Activated CD4-positive, alpha-beta T cell treated with anti-CD3 and anti-CD28 coated beads for 24 hours (primary cell): Measurements from ENCODE around the gene TARBP1.
"Not testable (repeated sequence)": the region's sequence is repeated elsewhere in the genome, so short reads cannot be mapped to it uniquely, and the experiment has no call there.

Experiments used
- DNase-seq, 2 donors: peaks; one replicate each; pipeline ENCODE4 v3.0.0-alpha.2; 2020; ENCODE audit warnings: low read depth in 2 of 2

TARBP1 gene, protein sequence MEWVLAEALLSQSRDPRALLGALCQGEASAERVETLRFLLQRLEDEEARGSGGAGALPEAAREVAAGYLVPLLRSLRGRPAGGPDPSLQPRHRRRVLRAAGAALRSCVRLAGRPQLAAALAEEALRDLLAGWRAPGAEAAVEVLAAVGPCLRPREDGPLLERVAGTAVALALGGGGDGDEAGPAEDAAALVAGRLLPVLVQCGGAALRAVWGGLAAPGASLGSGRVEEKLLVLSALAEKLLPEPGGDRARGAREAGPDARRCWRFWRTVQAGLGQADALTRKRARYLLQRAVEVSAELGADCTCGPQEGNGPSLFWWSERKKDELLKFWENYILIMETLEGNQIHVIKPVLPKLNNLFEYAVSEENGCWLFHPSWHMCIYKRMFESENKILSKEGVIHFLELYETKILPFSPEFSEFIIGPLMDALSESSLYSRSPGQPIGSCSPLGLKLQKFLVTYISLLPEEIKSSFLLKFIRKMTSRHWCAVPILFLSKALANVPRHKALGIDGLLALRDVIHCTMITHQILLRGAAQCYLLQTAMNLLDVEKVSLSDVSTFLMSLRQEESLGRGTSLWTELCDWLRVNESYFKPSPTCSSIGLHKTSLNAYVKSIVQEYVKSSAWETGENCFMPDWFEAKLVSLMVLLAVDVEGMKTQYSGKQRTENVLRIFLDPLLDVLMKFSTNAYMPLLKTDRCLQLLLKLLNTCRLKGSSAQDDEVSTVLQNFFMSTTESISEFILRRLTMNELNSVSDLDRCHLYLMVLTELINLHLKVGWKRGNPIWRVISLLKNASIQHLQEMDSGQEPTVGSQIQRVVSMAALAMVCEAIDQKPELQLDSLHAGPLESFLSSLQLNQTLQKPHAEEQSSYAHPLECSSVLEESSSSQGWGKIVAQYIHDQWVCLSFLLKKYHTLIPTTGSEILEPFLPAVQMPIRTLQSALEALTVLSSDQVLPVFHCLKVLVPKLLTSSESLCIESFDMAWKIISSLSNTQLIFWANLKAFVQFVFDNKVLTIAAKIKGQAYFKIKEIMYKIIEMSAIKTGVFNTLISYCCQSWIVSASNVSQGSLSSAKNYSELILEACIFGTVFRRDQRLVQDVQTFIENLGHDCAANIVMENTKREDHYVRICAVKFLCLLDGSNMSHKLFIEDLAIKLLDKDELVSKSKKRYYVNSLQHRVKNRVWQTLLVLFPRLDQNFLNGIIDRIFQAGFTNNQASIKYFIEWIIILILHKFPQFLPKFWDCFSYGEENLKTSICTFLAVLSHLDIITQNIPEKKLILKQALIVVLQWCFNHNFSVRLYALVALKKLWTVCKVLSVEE (N-terminal part only)

DNA sequence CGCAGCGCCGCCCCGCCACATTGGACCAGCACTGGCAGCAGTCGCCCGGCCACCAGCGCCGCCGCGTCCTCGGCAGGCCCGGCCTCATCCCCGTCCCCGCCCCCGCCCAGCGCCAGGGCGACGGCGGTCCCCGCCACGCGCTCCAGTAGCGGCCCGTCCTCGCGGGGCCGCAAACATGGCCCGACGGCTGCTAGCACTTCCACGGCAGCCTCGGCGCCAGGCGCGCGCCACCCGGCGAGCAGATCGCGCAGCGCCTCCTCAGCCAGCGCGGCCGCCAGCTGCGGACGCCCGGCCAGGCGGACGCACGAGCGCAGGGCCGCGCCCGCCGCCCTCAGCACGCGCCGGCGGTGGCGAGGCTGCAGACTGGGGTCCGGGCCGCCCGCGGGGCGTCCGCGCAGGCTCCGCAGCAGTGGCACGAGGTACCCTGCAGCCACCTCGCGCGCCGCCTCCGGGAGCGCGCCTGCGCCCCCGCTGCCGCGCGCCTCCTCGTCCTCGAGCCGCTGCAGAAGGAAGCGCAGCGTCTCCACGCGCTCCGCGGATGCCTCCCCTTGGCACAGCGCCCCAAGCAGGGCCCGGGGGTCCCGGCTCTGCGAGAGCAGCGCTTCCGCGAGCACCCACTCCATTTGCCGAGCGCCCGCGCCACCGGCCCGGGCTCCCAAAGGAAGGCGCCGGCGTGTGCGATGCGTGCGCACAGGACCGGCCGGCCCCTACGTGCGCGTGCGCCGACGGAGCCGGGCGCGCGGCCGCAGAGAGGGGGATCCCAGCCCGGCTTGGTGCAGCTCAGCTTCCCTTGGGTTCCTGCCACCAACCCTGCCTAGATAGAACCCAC is at the start of gene TARBP1:
Gene TARBP1 (minus strand): TSS at position 699 of the 829 bp plus-strand sequence. CDS start 76 bp downstream, at position 623.
- peak; percentile 61 to 63 for DNase-seq

DNA sequence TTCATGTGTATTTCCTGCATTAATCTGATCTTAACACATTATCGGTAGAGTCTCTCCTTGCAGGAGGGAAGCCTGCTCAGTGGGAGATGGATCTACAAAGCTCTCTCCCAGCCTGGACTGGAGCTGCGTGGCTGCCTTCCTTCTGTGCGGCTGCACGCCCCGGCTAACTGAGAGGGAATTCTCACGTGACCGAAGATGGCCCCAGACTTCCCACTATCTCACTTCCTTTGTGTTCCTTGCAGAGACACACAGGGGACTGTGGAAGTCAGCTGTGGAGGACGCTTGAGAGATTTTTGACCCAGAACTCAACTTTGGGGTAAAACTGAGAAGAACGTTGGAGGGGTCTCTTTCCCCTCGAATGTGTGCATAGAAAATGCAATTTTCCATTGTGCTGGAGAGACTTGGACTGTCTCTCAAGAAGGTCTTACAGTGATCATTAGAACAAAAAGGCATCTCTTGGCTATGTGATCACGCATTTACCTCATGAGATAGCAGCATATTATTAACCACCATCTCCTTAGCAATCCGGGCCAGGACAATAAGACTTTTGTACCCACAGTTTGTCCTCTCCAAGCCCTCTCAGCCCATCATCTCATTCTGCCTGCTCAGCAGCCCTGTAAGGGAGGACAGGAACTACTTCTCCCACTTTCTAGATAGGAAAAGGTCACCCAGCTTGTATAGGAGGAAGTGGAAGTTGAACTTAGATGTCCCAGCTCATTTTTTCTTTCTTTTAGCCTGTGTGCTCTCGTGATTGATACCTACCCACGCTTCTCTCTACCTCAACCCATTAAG is 49.3 kb upstream of the TARBP1 start:
- no peak for DNase-seq

DNA sequence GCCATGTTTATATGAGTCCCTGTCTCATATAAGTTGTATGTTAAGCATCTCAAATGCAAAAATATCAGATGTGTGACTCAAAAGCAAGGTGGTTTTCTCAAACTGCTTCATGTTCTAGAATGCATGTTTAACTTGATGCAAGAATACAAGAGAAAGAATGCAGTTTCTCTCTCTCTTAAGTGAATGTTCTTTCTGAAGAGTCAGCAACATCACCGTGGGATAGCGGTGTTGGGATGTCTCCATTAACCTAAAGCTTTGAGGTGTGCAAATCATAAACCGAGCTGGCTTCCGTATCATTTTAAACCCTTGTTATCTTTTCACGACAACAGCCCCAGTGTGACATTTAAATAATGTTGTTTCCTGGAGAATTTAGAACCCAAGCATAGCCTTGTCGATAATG is 48.4 kb upstream of the TARBP1 start:
- no peak for DNase-seq

DNA sequence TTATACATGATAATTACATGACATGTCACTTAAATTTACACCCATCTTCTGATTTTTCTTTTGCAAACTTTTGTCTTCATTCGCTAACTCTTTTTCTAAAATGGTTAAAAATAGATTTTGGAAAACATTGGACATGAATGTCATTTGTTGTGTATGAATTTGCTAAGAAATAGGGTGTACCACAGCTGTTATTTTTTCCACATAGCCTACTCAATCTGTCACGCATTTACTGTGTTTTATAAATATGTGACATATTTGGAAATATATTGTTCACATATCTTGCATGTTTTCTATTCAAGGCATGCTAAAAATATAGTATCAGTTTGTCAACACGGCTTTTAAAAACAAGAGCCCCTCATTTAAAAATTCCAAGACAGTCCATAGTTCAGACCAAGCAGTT is 47.9 kb upstream of the TARBP1 start:
- DNase-seq: no peak

DNA sequence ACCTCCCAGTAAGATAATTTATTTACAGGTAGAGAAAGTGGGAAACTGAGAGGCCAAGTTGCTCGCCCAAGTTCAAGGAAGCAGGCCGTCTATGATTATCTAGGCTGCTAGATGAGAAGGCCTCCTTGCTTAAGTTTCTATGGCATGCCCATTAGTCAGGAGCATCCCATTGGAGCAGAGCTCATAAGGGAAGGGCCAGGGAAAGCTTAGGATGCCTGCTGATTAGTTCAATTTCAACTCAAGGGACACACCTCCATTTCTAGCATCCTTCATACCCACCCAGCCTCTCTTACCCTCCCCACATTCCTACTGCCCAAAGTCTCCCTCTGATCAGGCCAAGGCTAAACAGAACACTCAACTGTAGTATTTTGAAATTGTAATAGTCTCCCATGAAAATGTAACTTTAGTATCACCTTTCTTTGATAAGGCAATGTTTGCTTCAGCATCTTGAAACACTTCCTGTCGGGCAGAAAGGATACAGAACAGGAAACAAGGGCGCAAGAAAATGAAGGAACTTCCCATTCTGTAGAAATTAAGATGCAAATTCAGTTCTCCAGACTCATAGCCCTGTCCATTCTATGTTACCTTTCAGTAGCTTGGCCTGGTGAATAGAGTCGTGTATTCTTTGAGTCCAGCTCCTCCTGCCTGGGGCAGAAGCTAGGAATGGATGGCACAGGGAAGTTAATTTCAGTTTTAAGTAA is 46.3 kb upstream of the TARBP1 start:
- DNase-seq: no peak

DNA sequence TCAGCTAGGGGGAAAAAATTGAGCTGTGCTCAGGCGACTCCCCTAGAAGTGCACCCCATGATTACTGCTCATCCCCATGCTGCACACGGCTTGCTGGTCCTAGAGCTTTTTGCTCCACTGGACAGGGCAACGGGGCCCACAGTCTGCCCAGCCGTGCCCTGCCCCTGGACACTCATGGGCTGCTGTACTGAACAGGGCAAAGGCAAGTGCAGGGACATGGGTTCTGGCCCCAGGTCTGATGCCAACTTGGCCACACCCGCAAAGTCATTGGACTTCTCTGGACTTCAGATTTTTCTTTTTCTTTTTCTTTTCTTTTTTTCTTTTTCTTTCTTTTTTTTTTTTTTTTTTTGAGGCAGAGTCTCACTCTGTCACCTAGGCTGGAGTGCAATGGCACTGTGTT is 42.9 kb upstream of the TARBP1 start:
- DNase-seq: no peak

DNA sequence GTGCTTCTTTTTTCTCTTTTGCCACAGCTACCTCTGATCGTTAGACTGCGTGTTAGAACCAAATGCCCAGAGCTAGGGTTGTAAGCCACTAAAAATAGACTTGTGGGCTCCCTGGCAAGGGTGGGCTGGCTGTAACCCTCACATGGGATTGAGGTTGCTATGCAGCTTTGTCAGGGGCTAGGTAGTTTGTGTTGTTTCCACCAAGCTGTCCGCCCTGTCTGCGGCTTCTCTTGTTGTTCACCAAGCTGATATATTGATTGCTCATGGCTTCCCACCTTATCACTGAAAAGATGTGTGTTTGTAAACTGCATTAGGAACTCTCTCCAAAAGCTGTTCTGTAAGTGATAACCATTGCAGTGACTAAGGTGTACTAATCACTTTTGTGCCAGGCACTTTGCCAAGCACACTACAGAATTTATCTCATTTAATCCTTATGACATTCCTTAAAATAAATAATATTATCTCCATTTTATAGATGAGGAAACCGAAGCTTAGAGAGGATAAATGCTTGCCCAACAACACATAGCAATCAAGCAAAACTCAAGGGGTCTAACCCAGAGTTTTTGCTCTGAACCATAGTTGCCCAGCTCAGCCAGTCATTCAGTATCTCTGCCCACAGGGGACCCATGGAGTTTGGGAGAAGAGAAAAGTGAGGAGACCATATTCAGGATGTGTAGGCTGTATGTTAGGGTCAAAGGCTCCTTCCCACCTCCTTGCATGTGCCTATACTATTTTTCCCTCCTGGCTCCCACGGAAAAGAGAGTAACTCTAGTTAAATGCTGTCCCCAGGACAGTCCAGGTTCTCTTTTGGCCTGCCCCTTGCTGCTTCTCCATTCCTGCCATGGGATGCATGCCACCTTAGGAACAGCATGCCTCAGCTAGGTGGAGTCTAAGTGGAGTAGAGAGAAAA is 42.2 kb upstream of the TARBP1 start:
- DNase-seq: no peak

DNA sequence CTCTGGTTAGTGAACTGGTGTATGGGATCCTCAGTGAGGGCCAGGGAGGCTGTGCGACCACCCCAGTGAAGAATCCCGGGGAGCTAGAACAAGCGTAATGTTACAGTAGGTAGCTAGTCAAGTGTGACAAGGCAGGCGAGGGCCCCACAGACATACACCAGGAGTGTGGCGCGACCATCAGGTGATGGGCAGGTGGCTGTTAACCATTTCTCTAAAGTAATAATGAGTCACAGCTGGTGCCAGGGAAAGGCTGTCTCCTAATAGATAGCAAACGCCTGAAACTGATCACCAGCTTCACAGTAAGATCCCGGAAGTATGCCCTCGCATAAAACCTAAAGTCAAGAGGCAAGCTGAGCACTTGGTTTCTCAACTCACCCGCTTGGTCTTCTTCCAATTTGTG is 40.5 kb upstream of the TARBP1 start:
- no peak for DNase-seq

DNA sequence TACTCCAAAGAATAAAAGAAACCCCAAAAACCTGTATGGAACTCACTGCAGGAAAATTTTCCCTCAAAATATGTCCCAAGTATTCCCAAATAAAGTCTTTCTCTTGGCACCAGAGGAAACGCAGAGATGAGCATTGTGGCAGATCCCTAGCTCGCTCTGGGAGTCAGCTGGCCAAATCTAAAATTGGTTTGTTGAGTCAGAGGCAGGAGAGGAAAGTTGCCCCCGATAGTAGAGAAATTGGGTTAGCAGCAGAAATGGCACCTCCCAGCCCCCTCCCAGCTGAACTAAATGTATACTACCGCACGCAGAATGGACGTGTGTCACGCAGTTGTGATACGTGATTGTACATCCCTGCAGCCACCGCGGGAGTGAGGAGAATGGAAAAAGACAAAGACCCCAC is 39.9 kb upstream of the TARBP1 start:
- no peak for DNase-seq

DNA sequence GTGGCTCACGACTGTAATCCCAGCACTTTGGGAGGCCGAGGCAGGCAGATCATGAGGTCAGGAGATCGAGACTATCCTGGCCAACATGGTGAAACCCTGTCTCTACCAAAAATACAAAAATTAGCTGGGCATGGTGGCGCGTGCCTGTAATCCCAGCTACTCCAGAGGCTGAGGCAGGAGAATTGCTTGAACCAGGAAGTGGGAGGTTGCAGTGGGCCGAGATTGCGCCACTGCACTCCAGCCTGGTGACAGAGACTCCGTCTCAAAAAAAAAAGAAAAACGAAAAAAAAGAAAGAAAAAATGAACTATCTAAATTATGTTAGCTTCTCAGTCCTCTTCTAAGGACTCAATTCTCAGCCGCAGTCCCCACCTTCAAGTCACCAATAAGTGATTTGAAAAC is 39.1 kb upstream of the TARBP1 start:
- DNase-seq: not testable (repeated sequence)

DNA sequence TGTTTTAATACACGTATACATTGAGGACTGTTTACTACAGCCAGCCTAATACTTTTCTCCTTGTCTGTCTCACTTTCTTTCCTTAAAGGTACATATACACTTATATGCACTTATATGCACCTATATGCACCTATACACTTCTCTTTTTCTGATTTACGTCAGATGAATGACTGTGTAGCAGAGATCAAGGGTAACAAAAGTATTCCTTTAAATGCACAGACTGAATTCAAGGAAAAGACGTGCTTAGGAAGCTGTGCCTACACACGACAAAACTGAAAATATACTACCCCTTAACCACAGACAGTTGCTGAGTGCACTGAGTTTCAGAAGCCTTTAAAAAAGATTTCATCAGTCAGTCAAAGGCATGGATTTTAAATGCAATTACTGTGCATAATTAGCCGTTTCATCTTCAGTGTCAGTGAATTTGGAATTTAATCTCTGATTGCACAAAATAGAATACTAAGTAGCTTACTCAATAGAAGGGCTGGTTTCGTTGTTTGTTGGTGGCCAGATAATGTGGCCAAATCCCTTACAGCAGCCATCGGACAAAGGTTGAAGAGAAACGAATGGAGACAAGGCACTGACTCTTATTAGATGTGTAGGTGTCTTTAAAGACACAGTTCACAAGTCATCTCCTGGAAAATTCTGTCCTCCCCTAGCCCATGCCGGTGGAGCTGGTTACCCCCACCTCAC is 38.3 kb upstream of the TARBP1 start:
- DNase-seq: no peak

DNA sequence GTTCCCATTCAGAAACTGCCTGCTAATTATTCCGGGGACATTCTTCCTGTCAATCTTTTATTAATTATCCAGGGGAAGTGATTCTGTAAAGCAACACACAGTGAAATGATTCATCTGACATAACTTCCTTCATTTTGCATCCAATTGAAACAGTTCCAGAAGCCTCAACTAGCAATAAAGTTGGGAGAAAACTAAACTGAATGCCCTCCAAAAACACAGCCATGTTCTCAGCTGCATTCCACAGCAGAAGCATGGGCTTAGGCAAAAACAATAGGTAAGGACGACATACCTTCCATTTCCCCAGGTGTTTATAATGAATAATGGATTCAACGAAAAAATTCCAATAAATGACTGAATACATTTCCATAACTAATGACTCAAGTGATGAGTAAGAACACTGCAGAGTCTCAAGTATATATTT is 36.9 kb upstream of the TARBP1 start:
- no peak for DNase-seq

DNA sequence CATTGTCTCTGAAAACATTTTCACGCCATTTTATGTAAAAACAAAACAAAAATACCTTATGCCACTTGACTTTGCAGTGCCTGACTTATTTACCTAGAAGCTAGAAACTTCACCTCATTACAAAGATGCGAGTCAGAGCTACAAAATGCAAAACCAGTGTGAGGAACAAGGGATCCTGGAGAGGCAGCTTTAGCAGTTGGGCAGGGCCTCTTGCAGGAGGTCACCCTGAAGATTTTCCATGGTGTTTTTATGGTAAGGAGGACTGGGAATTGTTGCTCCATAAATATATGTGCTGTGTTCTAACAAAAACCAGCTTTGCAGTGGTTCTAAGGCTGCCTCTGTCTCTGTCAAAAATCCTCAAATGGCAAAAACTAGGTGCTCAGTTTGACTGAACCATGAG is 36.4 kb upstream of the TARBP1 start:
- no peak for DNase-seq

DNA sequence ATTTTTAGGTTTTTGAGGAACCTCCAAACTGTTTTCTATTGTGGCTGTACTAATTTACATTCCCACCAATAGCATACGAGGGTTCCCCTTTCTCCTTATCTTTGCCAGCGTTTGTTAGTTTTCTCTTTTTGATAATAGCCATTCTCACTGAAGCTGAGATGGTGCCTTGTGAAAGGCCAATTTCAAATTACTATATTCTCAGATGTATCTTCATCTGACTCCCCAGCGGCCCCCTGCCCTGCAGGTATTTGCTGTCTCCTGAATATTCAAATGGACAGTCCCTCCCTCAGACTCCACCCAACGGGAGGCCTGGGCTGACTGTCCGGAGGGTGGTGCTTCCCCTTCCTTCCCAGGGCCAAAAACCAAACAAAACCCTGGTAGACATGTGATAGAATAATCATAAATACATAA is 33.5 kb upstream of the TARBP1 start:
- DNase-seq: no peak

DNA sequence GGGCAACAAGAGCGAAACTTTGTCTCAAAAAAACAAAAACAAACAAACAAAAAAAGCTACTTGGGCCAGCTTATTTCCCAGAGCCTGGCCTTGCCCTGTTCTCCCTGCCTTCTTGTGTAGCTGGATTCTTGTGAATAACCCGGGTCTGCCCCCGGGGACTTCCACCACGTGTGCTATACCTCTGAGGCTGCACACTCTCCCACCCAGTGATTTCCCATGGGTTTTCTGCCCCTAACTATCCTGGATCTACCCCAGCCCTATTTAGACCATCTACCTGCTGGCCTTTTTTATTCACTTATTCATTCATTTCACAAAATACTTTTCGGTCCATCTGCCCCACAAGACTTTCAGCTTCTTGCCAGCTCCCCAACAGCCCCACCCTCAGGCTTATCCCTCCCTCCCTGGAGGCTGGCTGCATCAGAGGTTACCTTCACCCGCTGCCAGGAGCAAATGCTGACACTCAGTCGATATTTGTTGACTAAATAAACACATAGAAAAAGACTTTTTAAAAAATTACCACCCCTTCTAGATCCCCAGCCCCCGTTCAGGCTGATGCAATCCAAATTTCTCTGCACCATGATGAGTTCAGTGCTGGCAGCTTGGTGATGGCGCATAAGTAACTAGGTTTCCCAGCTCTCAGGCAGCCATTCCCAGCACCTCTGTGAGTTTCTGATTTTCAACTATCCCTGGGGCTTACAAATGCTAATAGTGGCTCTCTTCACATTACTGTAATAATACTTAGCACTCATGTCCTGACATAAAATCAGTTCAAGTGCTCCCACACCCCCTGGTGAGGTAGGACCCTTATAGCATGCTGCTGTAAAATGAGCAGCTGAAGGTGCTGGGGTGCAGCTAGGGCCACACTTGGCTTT is 30.7 kb upstream of the TARBP1 start:
- DNase-seq: no peak

DNA sequence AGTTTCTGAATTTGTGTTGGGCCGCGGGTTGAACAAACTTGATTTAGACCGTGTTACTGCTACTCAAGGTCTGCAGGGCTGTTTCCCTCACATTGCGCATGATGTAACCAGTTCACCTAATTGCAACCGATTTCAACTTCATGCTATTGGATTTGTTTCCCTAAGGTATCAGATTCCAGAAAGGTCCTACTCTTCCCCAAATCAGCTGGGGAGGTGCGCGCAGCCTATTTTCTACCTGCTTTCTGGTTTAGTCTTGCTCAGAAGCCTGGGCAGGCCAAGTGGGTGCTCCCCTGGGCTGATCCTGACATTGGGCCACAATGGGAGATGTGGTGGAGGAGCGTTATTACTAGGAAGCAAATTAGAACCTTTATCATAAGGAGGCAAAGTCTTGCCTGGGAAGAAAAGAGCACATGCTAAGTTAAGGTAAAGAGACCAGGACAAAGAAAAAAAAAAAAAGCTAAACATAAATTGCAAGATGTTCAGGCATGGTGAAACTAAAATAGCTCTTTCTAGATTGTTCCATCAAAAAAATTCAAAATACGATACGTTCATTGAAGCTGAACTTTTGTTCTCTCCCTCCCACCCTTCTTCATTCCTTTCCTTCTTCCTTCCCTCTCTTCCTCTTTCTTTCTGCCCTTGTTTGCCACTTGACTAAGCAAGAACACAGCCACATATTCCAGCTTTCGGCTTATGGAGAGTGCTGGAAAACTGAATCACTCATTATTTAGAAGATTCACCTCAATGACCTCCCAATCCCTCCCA is 28.8 kb upstream of the TARBP1 start:
- DNase-seq: no peak
